Heart left ventricle (tissue), 13 donors: ENCODE results near the gene NAP1L4.

Experiments used
- POLR2A ChIP-seq, 2 donors: fragments of 450-650 bp; IDR thresholded peaks; one replicate each; pipeline ENCODE4 v1.6.1; 2017; ENCODE audit warnings: antibody characterized with exemption in 2 of 2, mild to moderate bottlenecking in 2 of 2, moderate library complexity in 2 of 2
- TF ChIP-seq, protein P1 (sequence below), 12 donors: fragments of 200-600 bp; sonication (generic) in 4 of 12; IDR thresholded peaks; one replicate each; pipeline versions ENCODE4 v1.5.0 to v1.8.0; 2018 to 2022; ENCODE audit warnings: antibody characterized with exemption in 12 of 12, mild to moderate bottlenecking in 5 of 12
- donor health status: ischemic (EF 13 %, LVEDD 7.1; RV severe dilation, severe dysfunction).
- donor health status: DM: no; HTN: yes; CAD: no.
- donor health status: DM: no; HTN: no; CAD: no.
- donor health status: ischemic (EF 25% LVEDD 6.9; RV normal size, moderate dysfunction).
- donor health status: ischemic (EF 25% LVEDD 5.7; RV mildly dilated, moderate dysfunction).
- donor health status: ischemic (EF 35%, LVEDD 5.7; RV mildly dilated, moderate dysfunction).
- donor health status: nonischemic (EF 11% LVEDD 7.7; RV severe dilation, severe dysfunction).
- donor health status: DM: yes; HTN: yes; CAD: no.
- donor health status: PGD.
- donor health status: ischemic (EF 29% LVEDD 5.4; RV normal size, mild dysfunction).
- donor health status: nonischemic (EF 23%, LVEDD 6.1; RV moderate dilation, normal function).

DNA sequence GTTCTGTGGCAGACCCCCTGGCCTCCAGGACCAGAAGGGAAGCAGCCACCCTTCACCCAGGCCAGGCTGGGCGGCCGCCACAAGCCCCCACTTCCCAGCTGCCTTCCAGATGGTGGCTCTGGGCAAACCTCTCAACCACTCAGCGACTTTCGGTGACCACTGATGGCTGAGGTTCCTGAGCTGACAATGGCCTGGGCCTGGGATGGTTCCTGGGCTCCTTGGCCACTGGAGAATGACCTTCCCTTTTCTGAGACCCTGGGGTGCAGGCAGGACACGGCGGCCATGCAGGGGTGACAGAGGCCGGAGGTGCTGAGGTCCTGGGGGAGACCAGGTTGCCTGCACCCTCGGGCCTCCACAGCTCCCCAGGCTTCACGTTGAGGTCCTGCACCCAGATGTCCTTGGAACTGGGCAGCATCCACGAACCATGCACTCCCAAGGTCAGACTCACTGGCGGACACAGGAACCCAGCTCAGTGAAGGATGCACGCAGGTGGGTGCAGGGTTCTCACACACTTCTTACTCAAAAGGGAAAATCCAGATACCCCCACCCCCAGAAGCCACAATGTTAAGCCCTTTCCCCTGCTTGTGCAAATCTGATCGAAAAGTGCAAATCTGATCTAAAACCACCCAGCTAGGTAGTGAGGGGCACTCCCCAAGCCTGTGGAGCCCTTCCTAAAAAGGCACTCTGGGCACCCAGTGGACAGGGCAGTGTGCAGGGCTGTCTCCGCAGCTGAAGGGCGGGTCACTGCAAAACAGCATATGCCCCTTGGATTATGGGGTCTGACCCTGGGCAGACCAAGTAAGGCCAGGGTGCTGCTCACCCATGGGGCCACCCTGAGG, 49.0 kb downstream of the NAP1L4 start:
- TF ChIP-seq, protein P1, sequence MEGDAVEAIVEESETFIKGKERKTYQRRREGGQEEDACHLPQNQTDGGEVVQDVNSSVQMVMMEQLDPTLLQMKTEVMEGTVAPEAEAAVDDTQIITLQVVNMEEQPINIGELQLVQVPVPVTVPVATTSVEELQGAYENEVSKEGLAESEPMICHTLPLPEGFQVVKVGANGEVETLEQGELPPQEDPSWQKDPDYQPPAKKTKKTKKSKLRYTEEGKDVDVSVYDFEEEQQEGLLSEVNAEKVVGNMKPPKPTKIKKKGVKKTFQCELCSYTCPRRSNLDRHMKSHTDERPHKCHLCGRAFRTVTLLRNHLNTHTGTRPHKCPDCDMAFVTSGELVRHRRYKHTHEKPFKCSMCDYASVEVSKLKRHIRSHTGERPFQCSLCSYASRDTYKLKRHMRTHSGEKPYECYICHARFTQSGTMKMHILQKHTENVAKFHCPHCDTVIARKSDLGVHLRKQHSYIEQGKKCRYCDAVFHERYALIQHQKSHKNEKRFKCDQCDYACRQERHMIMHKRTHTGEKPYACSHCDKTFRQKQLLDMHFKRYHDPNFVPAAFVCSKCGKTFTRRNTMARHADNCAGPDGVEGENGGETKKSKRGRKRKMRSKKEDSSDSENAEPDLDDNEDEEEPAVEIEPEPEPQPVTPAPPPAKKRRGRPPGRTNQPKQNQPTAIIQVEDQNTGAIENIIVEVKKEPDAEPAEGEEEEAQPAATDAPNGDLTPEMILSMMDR (IDR thresholded peaks at IDR 0.05): no peak
- TF ChIP-seq POLR2A (IDR thresholded peaks at IDR 0.05): no peak
